ENCODE data around the gene FRMD6.
"Not testable (repeated sequence)": the region's sequence is repeated elsewhere in the genome, so short reads cannot be mapped to it uniquely, and the experiment has no call there.

FRMD6 gene

DNA sequence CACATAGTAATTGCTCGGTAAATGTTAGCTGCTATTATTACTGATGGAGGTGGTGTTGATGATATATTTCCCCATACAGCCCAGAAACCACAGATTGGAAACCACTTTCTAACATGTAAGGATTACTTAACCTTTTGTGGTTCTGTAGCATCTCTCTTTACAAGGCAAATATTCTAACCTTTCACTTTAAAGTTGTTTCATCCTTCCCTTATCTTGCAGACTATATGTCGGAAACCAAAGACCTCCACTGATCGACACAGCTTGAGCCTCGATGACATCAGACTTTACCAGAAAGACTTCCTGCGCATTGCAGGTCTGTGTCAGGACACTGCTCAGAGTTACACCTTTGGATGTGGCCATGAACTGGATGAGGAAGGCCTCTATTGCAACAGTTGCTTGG lies 75.8 kb downstream of the FRMD6 start:
- DNase-seq, result no peak

GRCh38 chr14:51730098-51730497 lies 78.4 kb downstream of the FRMD6 start:
- no peak for DNase-seq

DNA sequence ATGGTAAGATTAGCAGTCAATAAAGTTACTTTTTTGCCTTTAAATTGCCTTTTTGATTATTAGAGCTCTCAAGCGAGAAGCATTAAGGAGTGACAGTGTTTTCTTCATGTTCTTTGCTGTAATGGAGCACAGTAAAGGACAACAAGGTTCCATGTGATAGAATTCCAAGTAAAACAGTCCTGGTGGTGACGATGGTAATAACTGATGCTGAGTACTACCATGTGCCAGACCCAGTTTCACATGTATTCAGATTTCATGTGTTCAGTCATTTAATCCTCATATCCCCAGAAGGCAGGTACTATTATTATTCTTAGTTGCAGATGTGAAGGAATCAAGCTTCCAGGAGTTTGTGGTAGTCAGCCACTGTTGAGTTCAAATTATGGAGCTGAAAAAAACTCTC lies 79.0 kb downstream of the FRMD6 start:
- DNase-seq, result no peak

GRCh38 chr14:51732494-51733112 lies 80.9 kb downstream of the FRMD6 start:
- DNase-seq, result no peak

GRCh38 chr14:51733147-51733546 lies 81.4 kb downstream of the FRMD6 start:
- no peak for DNase-seq

- no peak for DNase-seq
Measured at GRCh38 chr14:51735851-51736250, 84.1 kb downstream of the FRMD6 start.

DNA sequence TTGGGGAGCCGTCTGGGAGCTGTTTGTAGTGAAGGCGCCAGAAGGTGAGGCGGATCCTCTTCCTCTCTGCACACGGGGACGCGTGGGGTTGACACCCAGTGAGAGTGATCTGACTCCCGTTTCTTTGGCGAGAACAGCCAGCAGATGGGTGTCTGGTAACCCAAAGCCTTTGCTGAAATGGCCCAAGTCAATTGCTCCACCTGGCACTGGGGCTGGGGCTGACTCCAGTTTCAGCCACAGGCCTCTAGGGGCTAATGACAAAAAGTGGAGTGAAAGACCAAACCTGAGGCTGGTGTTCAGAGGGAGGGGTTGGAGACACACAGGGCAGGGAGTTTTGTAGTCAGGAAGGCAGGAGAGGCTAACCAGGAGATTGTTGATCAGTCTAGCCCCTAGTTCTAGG lies 87.0 kb downstream of the FRMD6 start:
- DNase-seq, result no peak

- no peak for DNase-seq
Measured at GRCh38 chr14:51743588-51744000, 91.9 kb downstream of the FRMD6 start.

- DNase-seq, result no peak
Measured at GRCh38 chr14:51744372-51745130, 92.8 kb downstream of the FRMD6 start.

- DNase-seq, result not testable (repeated sequence)
Measured at GRCh38 chr14:51746823-51747222, 95.1 kb downstream of the FRMD6 start.

- DNase-seq, result no peak
Measured at GRCh38 chr14:51750542-51750941, 98.8 kb downstream of the FRMD6 start.

DNA sequence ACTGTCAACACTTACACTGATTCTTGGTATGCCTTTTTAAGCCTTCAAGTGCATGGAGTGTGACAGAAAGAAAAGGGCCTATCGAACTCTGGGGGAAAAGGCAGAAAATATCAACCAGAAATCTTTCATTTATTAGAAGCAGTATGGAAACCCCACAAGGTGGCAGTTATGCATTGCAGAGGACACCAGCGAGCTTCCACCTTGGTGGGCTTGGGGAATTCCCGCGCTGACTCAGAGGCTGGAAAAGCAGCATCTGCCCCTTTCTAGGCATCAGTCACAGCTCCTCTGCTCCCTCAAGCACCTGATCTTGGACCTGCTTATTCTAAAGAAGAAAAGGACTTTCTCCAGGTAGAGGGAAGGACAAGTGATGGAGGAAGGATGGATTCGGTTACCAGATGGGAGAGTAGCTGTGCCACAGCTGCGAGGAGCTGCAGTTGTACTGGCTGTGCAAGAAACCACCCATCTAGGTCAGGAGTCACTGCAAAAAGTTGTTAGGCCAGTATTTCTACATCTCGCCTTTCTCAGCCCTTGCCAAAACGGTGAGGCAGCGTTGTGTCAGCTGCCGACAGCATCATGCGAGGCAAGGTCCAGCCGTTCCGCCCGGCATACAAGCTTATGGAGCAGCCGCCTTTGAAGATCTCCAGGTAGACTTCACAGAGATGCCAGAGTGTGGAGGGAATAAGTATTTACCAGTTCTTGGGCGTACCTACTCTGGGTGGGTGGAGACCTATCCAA lies 100.1 kb downstream of the FRMD6 start:
- not testable (repeated sequence) for DNase-seq

DNA sequence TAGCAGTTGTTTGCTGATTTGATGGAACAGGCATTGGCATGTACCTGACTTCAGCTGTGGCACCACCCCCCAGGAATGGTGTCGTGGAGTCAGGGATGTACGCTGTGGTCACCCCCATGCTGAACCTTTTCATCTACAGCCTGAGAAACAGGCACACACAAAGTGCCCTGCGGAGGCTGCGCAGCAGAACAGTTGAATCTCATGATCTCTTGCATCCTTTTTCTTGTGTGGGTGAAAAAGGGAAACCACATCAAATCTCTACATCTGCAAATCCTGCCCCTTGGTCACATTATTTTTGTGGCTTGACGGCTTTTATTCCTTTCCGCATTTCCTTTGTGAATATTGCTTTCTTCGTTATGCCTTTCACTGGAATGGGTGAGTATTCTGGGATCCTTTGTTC lies 106.0 kb downstream of the FRMD6 start:
- DNase-seq, result not testable (repeated sequence)

DNA sequence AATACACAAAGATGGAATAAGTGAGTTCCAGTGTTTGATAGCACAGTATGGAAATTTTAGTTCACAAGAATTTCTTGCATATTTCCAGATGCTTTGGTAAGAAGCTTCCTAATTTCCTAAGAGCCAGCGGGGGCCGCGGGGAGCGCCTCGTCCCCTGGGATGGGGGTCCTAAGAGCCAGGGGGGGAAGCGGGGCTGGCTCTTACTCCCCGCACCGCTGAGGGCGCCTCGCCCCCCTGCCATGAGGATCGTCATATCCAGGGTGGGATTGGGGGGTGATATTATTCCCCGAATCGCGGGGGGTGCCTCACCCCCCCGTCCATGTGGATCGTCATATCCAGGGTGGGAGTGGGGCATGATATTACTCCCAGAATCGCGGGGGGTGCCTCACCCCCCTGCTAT lies 108.2 kb downstream of the FRMD6 start:
- DNase-seq, result no peak

DNA sequence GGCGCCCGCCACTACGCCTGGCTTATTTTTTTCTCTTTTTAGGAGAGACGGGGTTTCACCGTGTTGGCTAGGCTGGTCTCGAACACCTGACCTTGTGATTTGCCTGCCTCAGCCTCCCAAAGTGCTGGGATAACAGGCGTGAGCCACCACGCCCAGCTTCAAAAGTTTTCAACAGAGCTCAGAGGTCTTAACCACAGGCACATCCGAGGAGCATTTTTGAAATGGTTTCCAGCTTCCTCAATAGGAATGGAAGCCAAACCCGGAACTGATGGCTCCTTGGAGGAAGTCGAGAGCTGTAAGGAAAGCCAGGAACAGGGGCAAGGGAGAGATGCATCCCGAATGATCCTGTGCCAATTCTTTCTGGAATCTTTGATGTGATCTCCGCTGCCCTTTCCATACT lies 114.0 kb downstream of the FRMD6 start:
- DNase-seq, result not testable (repeated sequence)

- DNase-seq, result not testable (repeated sequence)
Measured at GRCh38 chr14:51766586-51766985, 114.9 kb downstream of the FRMD6 start.

DNA sequence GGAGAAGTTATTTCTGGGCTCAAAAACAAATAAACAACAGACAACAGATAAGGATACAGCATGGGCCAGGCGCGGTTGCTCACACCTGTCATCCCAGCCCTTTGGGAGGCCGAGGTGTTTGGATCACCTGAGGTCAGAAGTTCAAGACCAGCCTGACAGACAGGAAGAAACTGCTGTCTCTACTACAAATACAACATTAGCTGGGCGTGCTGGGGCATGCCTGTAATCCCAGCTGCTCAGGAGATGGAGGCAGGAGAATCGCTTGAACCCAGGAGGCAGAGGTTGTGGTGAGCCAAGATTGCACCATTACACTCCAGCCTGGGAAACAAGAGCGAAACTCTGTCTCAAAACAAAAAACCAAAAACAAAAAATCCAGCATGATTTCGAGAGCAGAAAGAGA lies 117.6 kb downstream of the FRMD6 start:
- not testable (repeated sequence) for DNase-seq

GRCh38 chr14:51774209-51774608 lies 122.5 kb downstream of the FRMD6 start:
- DNase-seq, result no peak

DNA sequence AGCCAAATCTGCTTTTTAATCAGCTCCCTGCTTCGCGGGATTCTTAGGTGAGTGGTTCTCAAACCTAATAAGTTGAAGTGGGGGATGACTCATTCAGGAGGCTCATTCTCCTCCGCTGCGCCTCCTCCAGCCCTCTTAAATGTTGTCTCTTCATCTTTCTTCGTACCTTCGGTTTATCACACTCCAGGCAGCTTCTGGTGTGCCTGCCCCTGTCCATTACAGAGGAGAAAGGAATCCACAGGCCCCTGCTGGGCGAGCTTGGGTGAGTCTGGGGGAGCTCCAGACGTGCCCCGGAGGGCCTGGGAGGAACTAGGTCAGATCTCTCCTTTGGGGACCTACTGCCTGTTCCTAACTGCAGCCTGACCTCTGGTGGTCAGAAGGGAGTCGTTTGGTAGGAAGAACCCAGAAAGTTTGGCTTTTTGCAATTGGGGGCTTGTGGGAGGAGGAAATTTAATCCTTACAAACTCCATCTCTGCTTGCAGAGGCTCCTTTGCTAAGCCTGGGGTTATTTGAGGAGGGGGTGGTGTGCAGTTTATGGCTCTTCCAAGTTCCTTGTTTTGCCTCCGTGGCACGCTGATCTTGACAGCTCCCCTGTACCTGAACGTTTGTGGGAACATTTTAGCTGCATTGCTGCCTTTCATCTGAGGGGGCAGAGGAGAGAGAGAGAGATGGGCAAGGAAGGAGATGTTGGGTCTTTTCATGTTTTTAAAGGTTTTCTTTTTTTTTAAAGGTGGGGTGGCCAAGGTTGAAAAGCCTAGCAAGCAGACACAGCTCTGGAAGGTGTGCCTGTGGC lies 124.6 kb downstream of the FRMD6 start:
- no peak for DNase-seq

GRCh38 chr14:51780006-51780692 lies 128.4 kb downstream of the FRMD6 start:
- DNase-seq, result peak; percentile 63
